ENCODE results near the gene ARL4D. TPM values are rescaled to one million over a fixed set of nuclear protein-coding genes. Genes with fewer than 3 reads are reported as not detected.

ARL4D gene
- total and polyA plus RNA-seq, 2 donors (not counting 3 experiments of a cell fraction or from before 2014, with no cell fraction given) = 3.8 to 4.1 TPM

DNA sequence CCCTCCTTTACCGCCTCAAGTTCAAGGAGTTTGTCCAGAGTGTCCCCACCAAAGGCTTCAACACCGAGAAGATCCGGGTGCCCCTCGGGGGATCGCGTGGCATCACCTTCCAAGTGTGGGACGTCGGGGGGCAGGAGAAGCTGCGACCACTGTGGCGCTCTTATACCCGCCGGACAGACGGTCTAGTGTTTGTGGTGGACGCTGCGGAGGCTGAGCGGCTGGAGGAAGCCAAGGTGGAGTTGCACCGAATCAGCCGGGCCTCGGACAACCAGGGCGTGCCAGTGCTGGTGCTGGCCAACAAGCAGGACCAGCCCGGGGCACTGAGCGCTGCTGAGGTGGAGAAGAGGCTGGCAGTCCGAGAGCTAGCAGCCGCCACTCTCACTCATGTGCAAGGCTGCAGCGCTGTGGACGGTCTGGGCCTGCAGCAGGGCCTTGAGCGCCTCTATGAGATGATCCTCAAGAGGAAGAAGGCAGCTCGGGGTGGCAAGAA is 1.1 kb downstream of the ARL4D start:
- POLR2A ChIA-PET = interaction anchor here (0.7 to 2.5 kb wide), 5 partner anchors 11 to 84 kb away, joined by 3 to 17 read pairs (median 13); partner anchors contain the start of gene DHX8

More for the DNA sequence above, 1.1 kb downstream of the ARL4D start:
- H3K9ac ChIP-seq (replicated peaks; ENCODE audit: extremely low read depth, insufficient read depth, low read length) = no peak overlapping the region
- H3K36me3 ChIP-seq (ENCODE audit: control insufficient read depth in 2 of 2, extremely low read depth in 1 of 2, insufficient read depth in 2 of 2, low read length in 2 of 2) = no peaks in the 10 kb centered on the region
- H3K4me3 ChIP-seq (replicated peaks in 1 of 3; ENCODE audit: insufficient read depth in 1 of 3, low read depth in 1 of 3, low read length in 3 of 3) = peak overlapping the region in 2 of 3 experiments; percentile 55 to 90
- BruUV-seq (replicated peaks) = no TSS peak
- FAIRE-seq (peak; percentile 38), DNase-seq (ENCODE audit: low read depth, low spot score) (peak; percentile 19)
- no peaks in the 10 kb centered on the region for H3K9me3 ChIP-seq (replicated peaks; ENCODE audit: control insufficient read depth, insufficient read depth, low read length)
- H3K4me2 ChIP-seq (ENCODE audit: insufficient read depth, low read length) = peak overlapping the region; percentile 86
- CTCF ChIA-PET = interaction anchor here (1.1 to 18.8 kb wide), 6 partner anchors 12 to 80 kb away, joined by 4 to 434 read pairs (median 6); partner anchors contain the start of gene DHX8
- peak overlapping the region; percentile 13 for H2AFZ ChIP-seq (ENCODE audit: low read depth, low read length)
- H3K9me1 ChIP-seq (replicated peaks; ENCODE audit: control insufficient read depth, extremely low read depth, insufficient read depth, low read length) = no peaks in the 10 kb centered on the region
- dilution Hi-C loops (cut with MboI; ENCODE audit: extremely low pct_ligation_motif_present, low sequenced_read_pairs) (no loop called here), intact Hi-C loops (cut with micrococcal nuclease) (no loop called here)
- H3K27ac ChIP-seq (ENCODE audit: insufficient read depth, low read depth, low read length) = no peak overlapping the region
- no peak for TF ChIP-seq POLR2A (IDR thresholded peaks at IDR 0.05; ENCODE audit: low read depth, low read length)
- TF ChIP-seq, protein P1, sequence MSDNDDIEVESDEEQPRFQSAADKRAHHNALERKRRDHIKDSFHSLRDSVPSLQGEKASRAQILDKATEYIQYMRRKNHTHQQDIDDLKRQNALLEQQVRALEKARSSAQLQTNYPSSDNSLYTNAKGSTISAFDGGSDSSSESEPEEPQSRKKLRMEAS (IDR thresholded peaks at IDR 0.05; ENCODE audit: insufficient read depth, insufficient read length) = no peak
- no peak for TF ChIP-seq GATA2 (IDR thresholded peaks at IDR 0.05; ENCODE audit: insufficient read depth, insufficient read length, low read depth, low read length)
- TF ChIP-seq EZH2 (IDR thresholded peaks at IDR 0.05; ENCODE audit: borderline replicate concordance, low read depth, low read length, severe bottlenecking) = no peak
- no peak for TF ChIP-seq FOS (IDR thresholded peaks at IDR 0.05; ENCODE audit: borderline replicate concordance, insufficient read depth, low read length)
- TF ChIP-seq, protein P2, sequence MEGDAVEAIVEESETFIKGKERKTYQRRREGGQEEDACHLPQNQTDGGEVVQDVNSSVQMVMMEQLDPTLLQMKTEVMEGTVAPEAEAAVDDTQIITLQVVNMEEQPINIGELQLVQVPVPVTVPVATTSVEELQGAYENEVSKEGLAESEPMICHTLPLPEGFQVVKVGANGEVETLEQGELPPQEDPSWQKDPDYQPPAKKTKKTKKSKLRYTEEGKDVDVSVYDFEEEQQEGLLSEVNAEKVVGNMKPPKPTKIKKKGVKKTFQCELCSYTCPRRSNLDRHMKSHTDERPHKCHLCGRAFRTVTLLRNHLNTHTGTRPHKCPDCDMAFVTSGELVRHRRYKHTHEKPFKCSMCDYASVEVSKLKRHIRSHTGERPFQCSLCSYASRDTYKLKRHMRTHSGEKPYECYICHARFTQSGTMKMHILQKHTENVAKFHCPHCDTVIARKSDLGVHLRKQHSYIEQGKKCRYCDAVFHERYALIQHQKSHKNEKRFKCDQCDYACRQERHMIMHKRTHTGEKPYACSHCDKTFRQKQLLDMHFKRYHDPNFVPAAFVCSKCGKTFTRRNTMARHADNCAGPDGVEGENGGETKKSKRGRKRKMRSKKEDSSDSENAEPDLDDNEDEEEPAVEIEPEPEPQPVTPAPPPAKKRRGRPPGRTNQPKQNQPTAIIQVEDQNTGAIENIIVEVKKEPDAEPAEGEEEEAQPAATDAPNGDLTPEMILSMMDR (IDR thresholded peaks at IDR 0.05; ENCODE audit: extremely low read depth in 1 of 2, insufficient read depth in 1 of 2, low read depth in 1 of 2, low read length in 2 of 2) = no peak
- TF ChIP-seq JUN (IDR thresholded peaks at IDR 0.05; ENCODE audit: borderline replicate concordance, insufficient read depth, insufficient read length, low read depth) = no peak
- TF ChIP-seq MYC (IDR thresholded peaks at IDR 0.05; ENCODE audit: low read depth, low read length) = no peak
- TF ChIP-seq POLR2AphosphoS5 (IDR thresholded peaks at IDR 0.05; ENCODE audit: insufficient read depth, low read depth, low read length) = no peak
- no peaks in the 10 kb centered on the region for H4K20me1 ChIP-seq (replicated peaks; ENCODE audit: control insufficient read depth, extremely low read depth, insufficient read depth, low read length)
- peaks cover 10% of the 10 kb centered on the region for H3K4me1 ChIP-seq (ENCODE audit: control insufficient read depth, extremely low read depth, insufficient read depth, low read length)
- no peaks in the 10 kb centered on the region for H3K27me3 ChIP-seq (ENCODE audit: control insufficient read depth in 2 of 2, insufficient read depth in 2 of 2, low read length in 2 of 2)
- H3K79me2 ChIP-seq (ENCODE audit: control insufficient read depth, insufficient read depth, low read length) = peaks cover 2% of the 10 kb centered on the region

Data from endothelial cell of umbilical vein (primary cell).